Sciatic nerve (tissue), 2 donors: ENCODE data around the gene PRPF40A. TPM values are rescaled to one million over a fixed set of nuclear protein-coding genes. Genes with fewer than 3 reads are reported as not detected.
"Not testable (repeated sequence)": the region's sequence is repeated elsewhere in the genome, so short reads cannot be mapped to it uniquely, and the experiment has no call there.

Source experiments
- ATAC-seq: fragments of 200-7000 bp; cut with Tn5 transposase; one replicate; pipeline ENCODE4 v1.9.1; 2020; ENCODE audit warnings: mild to moderate bottlenecking, moderate library complexity
- DNase-seq: peaks from one replicate; pipeline ENCODE4 v3.0.0-alpha.2; 2020; ENCODE audit warnings: low spot score
- intact Hi-C: fragments of 100-400 bp; cut with DNase I; formaldehyde crosslinking; loops from one replicate; pipeline ENCODE4 v1.14.2; 2022
- total RNA-seq: library from RNA; stranded (reverse); fragmentation: NEBNext Ultra II Directional; extraction: Animal tissue kit (Norgen Biotek cat#: 25700); gene quantifications from one replicate; pipeline ENCODE4 v1.2.1, GENCODE V29; 2021
- donor health status: DM: no; HTN: no; CAD: no.
- donor health status: DM: no; HTN: no; CAD: no.

Gene PRPF40A
- total RNA-seq, result 88.8 TPM

- DNase-seq (peak; percentile 99), ATAC-seq (peak; percentile 97)
- intact Hi-C loops, result no loop called here
Observed at GRCh38 chr2:152717228-152718075, at the start of gene PRPF40A. Gene PRPF40A (minus strand): TSS chr2:152717461. CDS start chr2:152717439, 22 bp downstream.

GRCh38 chr2:152766928-152767327 lies 49.7 kb upstream of the PRPF40A start:
- DNase-seq, result no peak
- intact Hi-C loops, result no loop called here
- ATAC-seq, result no peak

- intact Hi-C loops, result no loop called here
- DNase-seq, result no peak
- ATAC-seq, result no peak
Observed at GRCh38 chr2:152763651-152764050, 46.4 kb upstream of the PRPF40A start.

GRCh38 chr2:152763208-152763607 lies 45.9 kb upstream of the PRPF40A start:
- intact Hi-C loops, ATAC-seq: not testable (repeated sequence)

GRCh38 chr2:152762202-152762601 lies 44.9 kb upstream of the PRPF40A start:
- intact Hi-C loops, result no loop called here
- DNase-seq, result no peak
- peak; percentile 74 for ATAC-seq

More at GRCh38 chr2:152763208-152763607, 45.9 kb upstream of the PRPF40A start:
- not testable (repeated sequence) for DNase-seq

GRCh38 chr2:152761214-152761613 lies 44.0 kb upstream of the PRPF40A start:
- DNase-seq, result no peak
- ATAC-seq, result no peak
- intact Hi-C loops, result no loop called here

- intact Hi-C loops, result no loop called here
- no peak for ATAC-seq
- no peak for DNase-seq
Observed at GRCh38 chr2:152759290-152760072, 42.2 kb upstream of the PRPF40A start.

GRCh38 chr2:152755029-152755428 lies 37.8 kb upstream of the PRPF40A start:
- DNase-seq (no peak), ATAC-seq (no peak)
- intact Hi-C loops, result no loop called here

- ATAC-seq, intact Hi-C loops, DNase-seq: not testable (repeated sequence)
Observed at GRCh38 chr2:152747751-152748150, 30.5 kb upstream of the PRPF40A start.

- no peak for ATAC-seq
- no peak for DNase-seq
- intact Hi-C loops, result no loop called here
Observed at GRCh38 chr2:152743002-152743401, 25.7 kb upstream of the PRPF40A start.

- intact Hi-C loops, result no loop called here
- DNase-seq, result no peak
- no peak for ATAC-seq
Observed at GRCh38 chr2:152740743-152741328, 23.6 kb upstream of the PRPF40A start.

- DNase-seq, ATAC-seq, intact Hi-C loops: not testable (repeated sequence)
Observed at GRCh38 chr2:152739705-152740104, 22.4 kb upstream of the PRPF40A start.

GRCh38 chr2:152738438-152738837 lies 21.2 kb upstream of the PRPF40A start:
- ATAC-seq, result no peak
- DNase-seq, result no peak
- intact Hi-C loops, result no loop called here

- intact Hi-C loops, DNase-seq, ATAC-seq: not testable (repeated sequence)
Observed at GRCh38 chr2:152737509-152737908, 20.2 kb upstream of the PRPF40A start.

- intact Hi-C loops, result no loop called here
- DNase-seq (no peak), ATAC-seq (peak; percentile 30)
Observed at GRCh38 chr2:152730591-152731333, 13.5 kb upstream of the PRPF40A start.

- ATAC-seq, result no peak
- intact Hi-C loops, result loop anchor here (10.0 kb wide), 1 partner anchor 555 kb away; the partner anchor contains the start of gene STAM2
- no peak for DNase-seq
Observed at GRCh38 chr2:152729844-152730243, 12.6 kb upstream of the PRPF40A start.

- ATAC-seq (no peak), DNase-seq (no peak)
- intact Hi-C loops, result loop anchor here (10.0 kb wide), 1 partner anchor 549 kb away; the partner anchor contains the start of gene STAM2
Observed at GRCh38 chr2:152723918-152724317, 6.7 kb upstream of the PRPF40A start.

- intact Hi-C loops, result loop anchor here (10.0 kb wide), 1 partner anchor 548 kb away; the partner anchor contains the start of gene STAM2
- not testable (repeated sequence) for ATAC-seq, DNase-seq
Observed at GRCh38 chr2:152722639-152723038, 5.4 kb upstream of the PRPF40A start.
